HG02678 (cell line): ENCODE measurements around the gene GARS1.
"Not testable (repeated sequence)": the region's sequence is repeated elsewhere in the genome, so short reads cannot be mapped to it uniquely, and the experiment has no call there.

Source experiments
- ATAC-seq: cut with Tn5 transposase; IDR thresholded peaks from one replicate; pipeline ENCODE4 v1.9.1; 2021; ENCODE audit warnings: mild to moderate bottlenecking, moderate library complexity; ENCODE audit not compliant: unreplicated experiment

The GARS1 gene

GRCh38 chr7:30570238-30570637, 24.4 kb upstream of the GARS1 start:
- not testable (repeated sequence) for ATAC-seq

GRCh38 chr7:30572212-30572841, 22.4 kb upstream of the GARS1 start:
- no peak for ATAC-seq

DNA sequence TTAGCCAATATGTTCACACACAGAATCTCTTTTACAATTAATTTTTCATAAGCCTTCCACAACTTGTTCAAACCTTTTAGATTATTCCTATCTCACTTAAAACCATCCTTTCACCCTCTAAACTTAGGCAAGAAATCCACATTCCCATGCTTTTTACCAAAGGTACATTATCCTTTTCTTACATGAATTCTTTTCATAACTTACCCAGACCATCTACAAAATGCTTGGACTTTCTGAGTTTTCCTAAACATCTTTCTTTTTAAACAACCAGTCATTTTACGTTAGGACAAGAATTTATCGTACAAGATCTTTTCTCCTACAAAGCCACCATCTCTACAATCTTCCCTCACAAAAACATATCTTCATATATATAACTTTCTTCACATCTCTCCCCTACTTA, 18.8 kb upstream of the GARS1 start:
- no peak for ATAC-seq

DNA sequence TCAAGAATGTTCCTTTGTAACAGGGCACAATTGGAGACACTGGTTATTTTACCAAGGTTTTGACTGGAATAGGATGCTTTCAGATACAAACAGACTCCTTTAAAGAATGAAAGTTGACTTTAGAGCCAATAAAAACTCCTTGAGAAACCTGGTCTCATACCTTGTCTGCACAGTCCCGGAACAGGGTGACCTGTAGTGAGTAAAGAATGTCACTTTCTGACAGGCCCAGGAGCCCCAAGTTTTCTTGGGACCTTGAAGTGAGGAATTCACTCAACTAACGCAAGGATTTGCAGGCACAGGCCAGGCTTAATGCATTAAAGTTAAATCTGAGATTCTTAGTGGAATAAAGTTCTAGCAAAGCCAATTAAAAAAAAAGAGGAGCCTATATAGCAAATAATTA, 11.5 kb upstream of the GARS1 start:
- ATAC-seq, result no peak

DNA sequence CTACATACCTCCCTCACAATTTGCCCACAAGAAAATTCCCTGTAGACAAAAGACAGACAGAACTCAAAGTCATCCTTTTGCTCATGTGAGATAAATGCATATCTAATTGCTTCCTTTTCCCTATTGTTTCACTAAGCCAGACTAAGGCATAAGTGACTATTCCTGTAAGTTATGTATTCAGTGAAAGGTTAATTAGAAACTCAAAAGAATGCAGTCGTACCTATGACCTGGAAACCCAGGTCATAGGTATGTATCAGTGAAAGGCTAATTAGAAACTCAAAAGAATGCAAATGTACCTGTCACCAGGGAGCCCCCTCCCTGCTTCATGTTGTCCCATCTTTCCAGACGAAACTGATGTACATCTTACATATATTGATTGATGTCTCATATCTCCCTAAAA, 10.3 kb upstream of the GARS1 start:
- ATAC-seq, result no peak

GRCh38 chr7:30584965-30585364, 9.7 kb upstream of the GARS1 start:
- no peak for ATAC-seq

- ATAC-seq, result no peak
Observed at GRCh38 chr7:30585675-30586074, 9.0 kb upstream of the GARS1 start.

GRCh38 chr7:30587547-30587946, 7.1 kb upstream of the GARS1 start:
- not testable (repeated sequence) for ATAC-seq

GRCh38 chr7:30589111-30589510, 5.6 kb upstream of the GARS1 start:
- no peak for ATAC-seq

- peak; percentile 34 for ATAC-seq
Observed at GRCh38 chr7:30594048-30594539, 584 bp upstream of the GARS1 start.

- ATAC-seq, result no peak
Observed at GRCh38 chr7:30595436-30596013, 847 bp downstream of the GARS1 start.

DNA sequence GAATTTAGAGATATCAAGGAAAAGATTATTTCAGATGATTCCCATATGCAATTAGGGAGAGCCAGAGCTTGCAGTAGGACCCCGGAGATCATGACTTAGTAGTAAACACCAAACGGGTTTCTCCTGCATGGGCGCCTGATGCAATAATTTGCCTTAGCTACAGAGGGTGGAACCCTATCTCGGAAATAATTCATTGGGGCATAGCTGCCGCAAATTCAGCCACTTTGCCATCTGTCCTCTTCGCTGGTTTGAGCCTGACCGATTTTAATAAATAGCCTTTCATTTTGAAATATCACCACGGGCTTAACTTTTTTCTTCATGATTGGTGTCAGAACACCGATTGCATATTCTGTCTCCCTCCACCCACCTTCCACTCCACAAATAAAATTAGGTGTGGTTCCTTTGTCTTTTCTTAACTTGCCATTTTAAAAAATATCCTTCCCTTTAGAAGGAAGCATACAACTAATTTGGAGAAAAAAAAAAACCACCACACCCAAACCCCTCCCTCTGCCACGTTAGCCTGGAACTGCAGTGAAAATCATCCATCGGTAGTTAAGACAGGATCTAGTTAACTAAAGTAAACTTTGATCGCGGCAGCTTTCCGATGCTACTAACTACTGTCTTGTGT, 1.4 kb downstream of the GARS1 start:
- ATAC-seq, result no peak

DNA sequence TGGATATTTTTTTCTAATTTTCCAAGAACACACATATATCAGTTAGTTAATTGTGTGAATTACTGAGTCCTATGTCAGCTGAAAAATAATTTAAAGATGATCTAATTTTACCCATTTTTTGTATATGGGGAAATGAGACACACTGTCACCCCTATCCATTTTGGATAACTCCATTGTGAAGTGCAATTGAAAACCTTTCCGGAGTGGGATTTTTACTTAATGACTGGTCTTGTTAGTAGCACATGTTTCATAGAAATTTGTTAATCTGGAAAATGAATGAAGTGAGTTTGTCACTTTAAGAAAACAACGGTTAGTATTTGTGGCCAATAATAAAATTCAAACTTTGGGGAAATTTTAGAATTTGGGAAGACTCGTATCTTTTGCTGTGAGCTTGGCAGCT, 2.0 kb downstream of the GARS1 start:
- ATAC-seq, result no peak

DNA sequence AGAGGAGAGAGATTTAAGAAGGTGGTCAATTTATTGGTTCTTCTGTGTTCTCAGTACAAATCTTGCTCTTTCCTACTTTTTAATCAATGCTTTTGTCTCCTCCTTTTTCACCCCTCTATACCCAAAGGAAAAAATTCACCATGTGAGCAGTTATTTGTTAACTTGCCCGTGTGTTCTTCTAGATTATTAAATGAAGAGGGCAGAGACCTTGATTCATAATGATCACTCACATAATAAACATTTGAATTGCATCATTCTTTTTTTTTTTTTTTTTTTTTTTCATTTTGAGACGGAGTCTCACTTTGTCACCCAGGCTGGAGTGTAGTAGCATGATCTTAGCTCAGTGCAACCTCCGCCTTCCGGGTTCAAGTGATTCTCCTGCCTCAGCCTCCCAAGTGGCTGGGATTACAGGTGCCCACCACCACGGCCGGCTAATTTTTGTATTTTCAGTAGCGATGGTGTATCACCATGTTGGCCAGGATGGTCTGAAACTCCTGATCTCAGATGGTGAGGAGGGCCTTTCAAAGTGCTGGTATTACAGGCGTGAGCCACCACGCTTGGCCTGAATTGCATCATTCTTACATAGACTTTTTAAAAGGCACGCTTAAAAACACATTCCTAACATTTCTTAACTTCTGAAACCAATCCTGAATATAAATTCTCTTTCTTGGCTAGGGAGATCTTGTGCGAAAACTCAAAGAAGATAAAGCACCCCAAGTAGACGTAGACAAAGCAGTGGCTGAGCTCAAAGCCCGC, 3.6 kb downstream of the GARS1 start:
- ATAC-seq, result no peak

DNA sequence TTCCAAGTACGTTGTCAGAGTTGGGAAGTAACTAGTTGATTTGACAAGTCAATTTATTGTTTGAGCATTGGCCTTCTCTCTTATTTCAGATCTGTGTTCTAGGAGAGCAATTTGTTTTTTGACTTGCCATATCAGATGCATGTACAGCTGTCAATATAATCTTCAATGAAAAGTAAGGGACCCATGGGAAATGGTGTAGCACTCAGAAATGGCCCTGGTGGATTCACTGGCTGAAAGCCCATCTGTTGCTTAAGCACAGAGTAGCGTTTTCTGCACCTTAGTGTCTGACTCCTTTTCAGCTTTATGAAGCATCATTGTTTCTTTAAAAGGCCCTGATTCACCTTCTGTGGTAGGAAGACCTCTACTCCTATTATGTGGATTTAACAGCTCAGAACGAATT, 10.2 kb downstream of the GARS1 start:
- no peak for ATAC-seq

GRCh38 chr7:30605832-30606231, 11.2 kb downstream of the GARS1 start:
- no peak for ATAC-seq

DNA sequence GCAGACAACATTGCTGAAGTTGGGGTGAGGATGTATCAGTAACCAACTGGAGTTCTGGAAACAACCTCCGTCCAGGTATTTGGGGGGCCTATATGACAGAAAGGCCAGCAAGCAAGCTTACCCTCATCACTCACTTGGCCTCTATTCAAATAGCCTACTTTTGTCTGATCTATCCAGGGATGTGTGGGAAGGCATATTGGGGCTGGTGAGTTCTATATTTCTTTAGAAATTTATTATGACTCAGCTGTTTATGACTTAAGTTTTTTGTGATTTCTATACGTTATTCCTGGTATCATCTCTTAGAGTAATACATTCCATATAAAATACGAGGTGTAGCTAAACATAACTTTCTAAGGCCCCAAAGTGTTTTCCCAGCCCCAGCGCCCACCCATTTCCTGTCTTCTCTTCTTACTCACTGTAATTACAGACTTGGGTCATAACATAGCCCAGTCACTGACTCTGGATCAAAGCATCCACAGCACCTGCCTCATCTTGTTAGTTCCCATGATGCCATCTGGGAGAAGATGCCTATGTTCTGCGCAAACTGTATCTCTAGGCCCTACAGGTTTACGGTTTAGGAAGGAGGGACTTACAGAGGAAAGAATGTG, 18.1 kb downstream of the GARS1 start:
- ATAC-seq, result no peak

DNA sequence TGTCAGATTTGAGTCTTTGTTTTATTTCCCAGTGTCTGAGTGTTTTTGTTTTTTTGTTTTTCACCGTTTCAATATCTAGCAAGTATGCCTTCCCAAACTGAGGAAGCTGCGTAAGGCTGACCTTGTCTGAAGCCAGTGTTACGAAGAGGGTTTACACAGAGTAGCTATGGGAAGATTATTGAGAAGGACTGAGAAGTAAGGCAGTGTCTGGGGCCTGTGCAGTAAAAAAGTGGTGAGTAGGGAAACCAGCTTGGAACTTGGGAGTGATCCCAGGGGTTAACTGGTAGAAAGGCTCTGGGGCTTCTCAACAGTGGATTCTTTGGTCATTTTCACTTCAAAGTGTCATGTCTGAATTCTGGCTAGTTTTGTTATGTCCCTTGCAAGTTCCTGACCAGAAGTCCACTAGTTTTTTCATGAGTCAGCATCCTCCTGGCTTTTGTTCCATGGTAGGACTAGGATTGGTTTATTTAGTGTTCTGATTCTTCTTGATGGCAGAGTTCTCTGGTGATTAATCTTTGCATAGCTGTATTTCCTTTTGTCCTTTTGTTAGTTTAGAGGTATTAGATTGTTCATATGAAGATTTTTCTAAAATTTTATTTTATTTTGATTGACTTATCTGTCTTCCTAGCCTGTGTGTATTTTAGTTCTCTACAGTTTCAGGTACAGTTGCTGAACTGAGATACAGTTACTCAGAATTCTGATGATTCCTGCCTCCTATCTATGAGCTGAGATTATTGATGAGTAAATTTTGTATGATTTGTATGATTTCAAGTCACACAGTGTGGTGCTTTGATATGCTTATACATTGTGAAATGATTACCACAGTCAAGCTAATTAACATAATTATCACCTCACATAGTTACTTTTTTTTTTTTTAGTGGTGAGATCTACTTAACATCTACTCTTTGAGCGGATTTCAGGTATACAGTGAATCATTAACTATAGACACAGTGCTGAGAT, 19.0 kb downstream of the GARS1 start:
- no peak for ATAC-seq

DNA sequence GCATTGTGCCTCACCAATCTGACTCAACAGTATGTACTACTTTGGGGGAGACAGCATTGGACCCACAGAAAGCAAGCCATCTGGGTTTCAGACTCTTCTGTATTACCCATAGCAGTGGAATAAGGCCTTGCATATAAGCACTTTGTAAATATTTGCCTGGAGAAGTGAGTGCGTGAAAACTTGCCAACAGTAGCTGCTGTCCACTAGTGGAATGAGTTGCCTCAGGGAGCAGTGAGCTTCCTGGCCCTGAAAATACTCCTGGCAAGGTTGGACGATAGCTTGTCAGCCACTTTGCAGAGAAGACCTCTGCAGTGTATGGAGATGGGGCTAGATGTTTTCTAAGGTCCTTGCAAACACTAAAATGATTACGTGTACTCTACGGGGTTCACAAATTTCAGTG, 21.6 kb downstream of the GARS1 start:
- no peak for ATAC-seq

GRCh38 chr7:30617359-30617758, 22.7 kb downstream of the GARS1 start:
- ATAC-seq, result no peak
